Measurements from ENCODE around the gene FANCE. TPM values are rescaled to one million over a fixed set of nuclear protein-coding genes. Genes with fewer than 3 reads are reported as not detected.

FANCE gene
- total RNA-seq, 1 experiment from 2014 or later, result 13.3 TPM

GRCh38 chr6:35508027-35508426, 55.9 kb downstream of the FANCE start:
- no TSS peak for BruUV-seq (replicated peaks)
- CTCF ChIA-PET, result interaction anchor here (1.1 to 1.4 kb wide), 2 partner anchors 12 to 229 kb away, joined by 3 to 6 read pairs; no protein-coding TSS in a partner anchor

GRCh38 chr6:35508542-35508941, 56.4 kb downstream of the FANCE start:
- ChIA-PET CTCF (no interaction called here), POLR2A (interaction anchor here (0.7 kb wide), 1 partner anchor 117 kb away, joined by 3 read pairs; no protein-coding TSS in a partner anchor)
- Mint-ChIP-seq H3K36me3 (ENCODE audit: insufficient read depth, unreplicated experiment) (no peaks in the 10 kb centered on the region), H3K27ac (ENCODE audit: low read depth, unreplicated experiment) (no peak overlapping the region), H3K27me3 (ENCODE audit: insufficient read depth, unreplicated experiment) (peaks cover 14% of the 10 kb centered on the region), H3K9me3 (ENCODE audit: unreplicated experiment) (no peaks in the 10 kb centered on the region), H3K4me1 (ENCODE audit: insufficient read depth, unreplicated experiment) (no peaks in the 10 kb centered on the region), H3K4me3 (ENCODE audit: unreplicated experiment) (no peak overlapping the region)
- intact Hi-C loops (cut with micrococcal nuclease), result no loop called here
- no peak for DNase-seq (ENCODE audit: unreplicated experiment)
- TF ChIP-seq CTCF (IDR thresholded peaks at IDR 0.05; ENCODE audit: unreplicated experiment), result no peak
- no TSS peak for BruUV-seq (replicated peaks)

More at GRCh38 chr6:35508027-35508426, 55.9 kb downstream of the FANCE start:
- Mint-ChIP-seq H3K36me3 (ENCODE audit: insufficient read depth, unreplicated experiment) (no peaks in the 10 kb centered on the region), H3K9me3 (ENCODE audit: unreplicated experiment) (no peaks in the 10 kb centered on the region), H3K4me3 (ENCODE audit: unreplicated experiment) (no peak overlapping the region), H3K4me1 (ENCODE audit: insufficient read depth, unreplicated experiment) (no peaks in the 10 kb centered on the region), H3K27me3 (ENCODE audit: insufficient read depth, unreplicated experiment) (peaks cover 14% of the 10 kb centered on the region), H3K27ac (ENCODE audit: low read depth, unreplicated experiment) (no peak overlapping the region)
- intact Hi-C loops (cut with micrococcal nuclease), result no loop called here
- TF ChIP-seq CTCF (IDR thresholded peaks at IDR 0.05; ENCODE audit: unreplicated experiment), result no peak
- POLR2A ChIA-PET, result interaction anchor here (0.7 to 0.9 kb wide), 2 partner anchors 44 to 118 kb away, joined by 3 read pairs; no protein-coding TSS in a partner anchor
- DNase-seq (ENCODE audit: unreplicated experiment), result no peak

- BruUV-seq (replicated peaks), result no TSS peak
Measured at GRCh38 chr6:35510916-35511561, 58.9 kb downstream of the FANCE start.

More at GRCh38 chr6:35510916-35511561, 58.9 kb downstream of the FANCE start:
- H3K27me3 Mint-ChIP-seq (ENCODE audit: insufficient read depth, unreplicated experiment), result peaks cover 14% of the 10 kb centered on the region
- no peaks in the 10 kb centered on the region for H3K9me3 Mint-ChIP-seq (ENCODE audit: unreplicated experiment)
- ChIA-PET CTCF (interaction anchor here (0.6 kb wide), 1 partner anchor 225 kb away, joined by 3 read pairs; no protein-coding TSS in a partner anchor), POLR2A (interaction anchor here (0.7 kb wide), 1 partner anchor 33 kb away, joined by 3 read pairs; no protein-coding TSS in a partner anchor)
- DNase-seq (ENCODE audit: unreplicated experiment), result no peak
- no peak overlapping the region for H3K27ac Mint-ChIP-seq (ENCODE audit: low read depth, unreplicated experiment)
- H3K36me3 Mint-ChIP-seq (ENCODE audit: insufficient read depth, unreplicated experiment), result no peaks in the 10 kb centered on the region
- no peaks in the 10 kb centered on the region for H3K4me1 Mint-ChIP-seq (ENCODE audit: insufficient read depth, unreplicated experiment)
- intact Hi-C loops (cut with micrococcal nuclease), result no loop called here
- no peak overlapping the region for H3K4me3 Mint-ChIP-seq (ENCODE audit: unreplicated experiment)
- TF ChIP-seq CTCF (IDR thresholded peaks at IDR 0.05; ENCODE audit: unreplicated experiment), result no peak
